Vagina (tissue), 2 donors: Measurements from ENCODE around the gene NACC2. TPM values are rescaled to one million over a fixed set of nuclear protein-coding genes. Genes with fewer than 3 reads are reported as not detected.

Experiments used
- DNase-seq, 2 donors: peaks; one replicate each; pipeline ENCODE4 v3.0.0-alpha.2; 2017; ENCODE audit errors: extremely low spot score in 2 of 2
- H3K27ac ChIP-seq: fragments of 200-600 bp; sonication (generic); one replicate; pipeline ENCODE4 v1.5.1; 2019
- H3K27me3 ChIP-seq: fragments of 200-600 bp; sonication (generic); one replicate; pipeline ENCODE4 v1.5.1; 2019
- H3K36me3 ChIP-seq, 2 donors: fragments of 200-600 bp; sonication (generic); one replicate each; pipeline ENCODE4 v1.5.1; 2017 to 2019
- H3K4me1 ChIP-seq: fragments of 200-600 bp; sonication (generic); one replicate; pipeline ENCODE4 v1.5.1; 2019
- H3K4me3 ChIP-seq, 2 donors: fragments of 200-600 bp; sonication (generic); 1 replicate in 1 of 2; 2 replicates in 1 of 2; pipeline ENCODE4 v1.5.1; 2016 to 2019
- H3K9me3 ChIP-seq: fragments of 200-600 bp; sonication (generic); one replicate; pipeline ENCODE4 v1.5.1; 2019
- CTCF ChIP-seq, 3 experiments: fragments of 450-650 bp in 2 of 3; fragments of 200-600 bp in 1 of 3; sonication (generic) in 1 of 3; IDR thresholded peaks; one replicate each; pipeline ENCODE4 v1.5.1; 2017 to 2019; ENCODE audit warnings: antibody characterized with exemption in 3 of 3, mild to moderate bottlenecking in 2 of 3, moderate library complexity in 2 of 3
- POLR2A ChIP-seq, 2 donors: fragments of 450-650 bp; IDR thresholded peaks; one replicate each; pipeline ENCODE4 v1.6.1; 2017; ENCODE audit warnings: antibody characterized with exemption in 2 of 2, mild to moderate bottlenecking in 2 of 2, moderate library complexity in 2 of 2
- POLR2AphosphoS5 ChIP-seq, 2 donors: sonication (generic); formaldehyde crosslinking; IDR thresholded peaks; one replicate each; pipeline ENCODE4 v1.9.0; 2017; ENCODE audit warnings: antibody characterized with exemption in 2 of 2, mild to moderate bottlenecking in 2 of 2, low read depth in 1 of 2; ENCODE audit not compliant: insufficient read depth in 1 of 2
- intact Hi-C: fragments of 100-400 bp; cut with DNase I; formaldehyde crosslinking; loops from one replicate; pipeline ENCODE4 v1.15.1; 2023
- total RNA-seq: library from RNA; depleted of rRNA; stranded (reverse); fragments of >200 nt; gene quantifications from one replicate; pipeline ENCODE4 v1.2.3, GENCODE V29; 2016

NACC2 gene
- total RNA-seq, 1 donor from 2014 or later: 21.1 TPM

- Histone ChIP-seq H3K4me1 (peaks cover 44% of the 10 kb centered on the region), H3K9me3 (no peaks in the 10 kb centered on the region), H3K27me3 (no peaks in the 10 kb centered on the region), H3K4me3 (peak overlapping the region; percentile 43 to 65), H3K27ac (no peak overlapping the region), H3K36me3 (peaks cover 0 to 12% of the 10 kb centered on the region in 2 donors)
- peak in 1 of 2 donors; percentile 72 for DNase-seq
- intact Hi-C loops: no loop called here
- no peak for TF ChIP-seq CTCF (IDR thresholded peaks at IDR 0.05)
These were observed 41.9 kb downstream of the NACC2 start for GRCh38 chr9:136052991-136053756.

- H3K27ac ChIP-seq: no peak overlapping the region
- H3K9me3 ChIP-seq: no peaks in the 10 kb centered on the region
- TF ChIP-seq CTCF (IDR thresholded peaks at IDR 0.05) (no peak), POLR2A (IDR thresholded peaks at IDR 0.05) (no peak), POLR2AphosphoS5 (IDR thresholded peaks at IDR 0.05; ENCODE audit: insufficient read depth in 1 of 2, low read depth in 1 of 2) (no peak)
- H3K27me3 ChIP-seq: no peaks in the 10 kb centered on the region
- H3K4me3 ChIP-seq: peak overlapping the region; percentile 43 to 65
- DNase-seq: peak in 1 of 2 donors; percentile 80
- H3K4me1 ChIP-seq: peaks cover 44% of the 10 kb centered on the region
- intact Hi-C loops: no loop called here
- H3K36me3 ChIP-seq: peaks cover 0 to 12% of the 10 kb centered on the region in 2 donors
These were observed 42.6 kb downstream of the NACC2 start for GRCh38 chr9:136052472-136052880.

- H3K27me3 ChIP-seq: no peaks in the 10 kb centered on the region
- intact Hi-C loops: no loop called here
- no peaks in the 10 kb centered on the region for H3K9me3 ChIP-seq
- H3K36me3 ChIP-seq: peaks cover 0 to 12% of the 10 kb centered on the region in 2 donors
- no peak for TF ChIP-seq POLR2A (IDR thresholded peaks at IDR 0.05)
- peak in 1 of 2 donors; percentile 53 for TF ChIP-seq POLR2AphosphoS5 (IDR thresholded peaks at IDR 0.05; ENCODE audit: insufficient read depth in 1 of 2, low read depth in 1 of 2)
- peaks cover 44% of the 10 kb centered on the region for H3K4me1 ChIP-seq
- peak overlapping the region; percentile 43 to 65 for H3K4me3 ChIP-seq
- no peak overlapping the region for H3K27ac ChIP-seq
- DNase-seq: peak in 1 of 2 donors; percentile 34
These were observed 43.1 kb downstream of the NACC2 start for GRCh38 chr9:136051837-136052471.

- TF ChIP-seq POLR2A (IDR thresholded peaks at IDR 0.05): no peak
- no peak for TF ChIP-seq POLR2AphosphoS5 (IDR thresholded peaks at IDR 0.05; ENCODE audit: insufficient read depth in 1 of 2, low read depth in 1 of 2)
- TF ChIP-seq CTCF (IDR thresholded peaks at IDR 0.05): no peak
These were observed 43.6 kb downstream of the NACC2 start for GRCh38 chr9:136051453-136051836.

GRCh38 chr9:136050701-136051452 is 44.2 kb downstream of the NACC2 start:
- peak overlapping the region; percentile 43 to 65 for H3K4me3 ChIP-seq
- peak overlapping the region; percentile 4 for H3K27ac ChIP-seq
- H3K36me3 ChIP-seq: peaks cover 0 to 12% of the 10 kb centered on the region in 2 donors
- peaks cover 50% of the 10 kb centered on the region for H3K4me1 ChIP-seq
- intact Hi-C loops: no loop called here
- DNase-seq: no peak
- H3K9me3 ChIP-seq: no peaks in the 10 kb centered on the region
- no peaks in the 10 kb centered on the region for H3K27me3 ChIP-seq
- TF ChIP-seq POLR2AphosphoS5 (IDR thresholded peaks at IDR 0.05; ENCODE audit: insufficient read depth in 1 of 2, low read depth in 1 of 2): no peak
- TF ChIP-seq POLR2A (IDR thresholded peaks at IDR 0.05): no peak
- no peak for TF ChIP-seq CTCF (IDR thresholded peaks at IDR 0.05)

More at GRCh38 chr9:136051453-136051836, 43.6 kb downstream of the NACC2 start:
- Histone ChIP-seq H3K27me3 (no peaks in the 10 kb centered on the region), H3K4me1 (peaks cover 44% of the 10 kb centered on the region), H3K9me3 (no peaks in the 10 kb centered on the region), H3K36me3 (peaks cover 0 to 12% of the 10 kb centered on the region in 2 donors), H3K27ac (peak overlapping the region; percentile 4), H3K4me3 (peak overlapping the region; percentile 43 to 65)
- intact Hi-C loops: no loop called here
- DNase-seq: no peak
